AML-193 (cell line): ENCODE results near the gene CRIP1.

ENCODE experiments used
- DNase-seq, 2 experiments: peaks; one replicate each; lab custom pipeline; 2025; lab: John Stamatoyannopoulos, UW

CRIP1 gene

DNA sequence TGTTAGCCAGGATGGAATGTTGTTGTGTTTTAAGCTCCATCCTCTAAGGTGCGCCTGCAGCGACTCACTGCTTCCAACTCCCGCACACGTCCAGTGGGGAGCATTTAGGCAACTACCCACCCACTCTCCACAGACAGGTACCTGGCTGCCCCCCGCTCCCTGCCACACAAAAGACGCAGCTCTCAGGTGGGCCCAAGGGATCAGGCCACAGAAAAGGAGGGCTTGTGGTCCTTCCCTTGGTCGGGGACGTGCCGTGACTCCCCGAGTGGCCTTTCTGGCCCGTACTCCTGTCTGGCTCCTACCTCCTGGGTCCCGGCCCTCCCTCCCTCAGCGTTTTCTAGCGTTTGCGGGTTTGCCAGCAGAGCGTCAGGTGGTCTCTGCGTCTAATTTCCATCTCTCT is 20.6 kb downstream of the CRIP1 start:
- no peak for DNase-seq

DNA sequence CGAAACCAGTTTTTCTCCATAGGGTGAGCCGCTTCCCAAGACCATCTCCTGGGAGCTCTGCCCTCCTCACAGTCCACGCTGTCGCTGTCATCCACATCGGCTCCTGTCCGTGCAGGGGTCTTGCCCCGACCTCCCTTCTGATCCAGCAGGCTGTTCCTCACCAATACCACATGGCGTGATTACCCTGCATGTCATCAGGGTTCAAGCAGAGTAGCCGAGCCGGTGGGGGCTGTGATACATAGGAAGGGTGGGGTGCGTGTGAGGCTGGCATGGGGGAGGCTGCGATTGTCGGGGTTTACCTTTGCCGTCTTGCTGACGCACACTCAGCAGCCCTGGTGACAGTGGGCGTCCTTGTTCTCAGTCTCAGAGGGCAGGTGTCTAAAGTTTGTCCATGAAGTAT is 21.4 kb downstream of the CRIP1 start:
- DNase-seq: no peak

DNA sequence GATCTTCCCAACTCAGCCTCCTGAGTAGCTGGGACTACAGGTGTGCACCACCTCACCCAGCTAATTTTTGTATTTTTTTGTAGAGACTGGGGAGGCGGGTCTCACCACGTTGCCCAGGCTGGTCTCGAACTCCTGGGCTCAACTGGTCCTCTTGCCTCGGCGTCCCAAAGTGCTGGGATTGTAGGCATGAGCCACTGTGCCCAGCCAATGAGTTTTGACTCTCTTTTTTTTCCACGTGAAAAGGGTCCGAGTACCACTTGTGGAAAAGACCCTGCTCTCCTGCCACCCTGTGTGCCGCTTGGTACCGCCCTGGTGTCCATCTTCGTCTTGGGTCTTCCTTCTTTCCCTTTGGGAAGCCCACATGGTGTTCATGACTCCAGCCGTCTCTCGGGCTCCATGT is 21.9 kb downstream of the CRIP1 start:
- no peak for DNase-seq

DNA sequence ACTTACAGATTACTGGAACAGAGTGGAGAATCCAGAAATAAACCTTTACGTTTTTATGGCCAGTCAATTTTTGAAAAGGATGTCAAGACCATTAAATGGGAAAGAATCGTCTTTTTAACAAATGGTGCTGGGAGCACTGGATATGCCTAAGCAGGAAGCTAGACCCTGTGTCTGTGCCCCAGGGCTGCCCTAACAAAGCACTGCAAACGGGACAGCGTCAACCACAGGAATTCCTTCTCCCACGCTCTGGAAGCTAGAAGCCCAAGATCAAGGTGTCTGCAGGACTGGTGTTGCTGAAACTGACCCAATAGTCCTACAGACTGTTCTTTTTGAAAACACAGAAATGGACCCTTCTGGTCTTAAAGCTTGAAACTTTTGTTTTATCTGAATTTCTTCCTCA is 30.4 kb downstream of the CRIP1 start:
- no peak for DNase-seq

DNA sequence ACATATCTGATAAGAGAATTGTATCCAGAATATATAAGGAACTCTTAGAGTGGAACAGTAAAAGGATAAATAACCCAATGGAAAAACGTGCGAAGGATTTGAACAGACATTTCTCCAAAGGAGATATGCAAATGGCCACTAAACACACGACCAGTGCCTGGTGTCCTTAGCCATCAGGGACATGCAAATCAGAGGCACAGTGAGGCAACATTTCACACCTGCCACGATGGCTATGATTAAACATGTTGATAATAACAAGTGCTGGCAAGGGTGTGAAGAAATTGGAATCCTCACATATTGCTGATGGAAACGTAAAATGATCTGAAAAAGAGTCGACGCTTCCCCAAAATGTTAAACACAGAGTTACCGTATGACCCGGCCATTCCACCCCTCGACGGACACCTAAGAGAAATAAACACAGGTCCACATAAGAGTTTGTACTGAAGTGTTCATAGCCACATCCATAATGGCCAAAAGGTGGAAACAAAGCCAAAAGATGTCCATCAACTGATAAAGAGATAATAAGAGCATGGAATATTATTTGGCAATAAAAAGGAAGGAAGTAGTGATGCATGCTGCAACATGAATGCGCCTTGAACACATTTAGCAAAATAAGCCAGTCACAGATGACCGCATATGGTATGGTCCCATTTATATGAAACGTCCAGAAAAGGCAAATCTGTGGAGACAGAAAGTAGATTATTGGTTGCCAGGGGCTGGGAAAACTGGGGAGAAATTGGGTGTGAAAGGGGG is 33.4 kb downstream of the CRIP1 start:
- no peak for DNase-seq

DNA sequence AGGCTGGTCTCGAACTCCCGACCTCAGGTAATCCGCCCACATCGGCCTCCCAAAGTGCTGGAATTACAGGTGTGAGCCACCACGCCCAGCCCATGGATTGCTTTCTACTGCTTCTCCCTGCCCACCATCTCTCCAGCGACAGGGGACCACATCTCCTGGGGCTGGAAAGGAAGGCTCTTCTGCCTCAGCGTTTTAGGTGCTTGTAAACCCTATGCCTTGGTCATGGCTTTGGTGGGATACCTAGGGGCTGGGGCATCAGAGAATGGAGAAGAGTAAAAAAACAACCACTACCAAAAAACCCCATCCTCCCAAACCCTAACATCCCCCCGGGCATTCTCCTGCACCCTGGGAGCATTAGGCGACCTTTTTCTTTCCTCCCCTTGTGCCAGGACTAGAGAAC is 38.6 kb downstream of the CRIP1 start:
- DNase-seq: no peak

DNA sequence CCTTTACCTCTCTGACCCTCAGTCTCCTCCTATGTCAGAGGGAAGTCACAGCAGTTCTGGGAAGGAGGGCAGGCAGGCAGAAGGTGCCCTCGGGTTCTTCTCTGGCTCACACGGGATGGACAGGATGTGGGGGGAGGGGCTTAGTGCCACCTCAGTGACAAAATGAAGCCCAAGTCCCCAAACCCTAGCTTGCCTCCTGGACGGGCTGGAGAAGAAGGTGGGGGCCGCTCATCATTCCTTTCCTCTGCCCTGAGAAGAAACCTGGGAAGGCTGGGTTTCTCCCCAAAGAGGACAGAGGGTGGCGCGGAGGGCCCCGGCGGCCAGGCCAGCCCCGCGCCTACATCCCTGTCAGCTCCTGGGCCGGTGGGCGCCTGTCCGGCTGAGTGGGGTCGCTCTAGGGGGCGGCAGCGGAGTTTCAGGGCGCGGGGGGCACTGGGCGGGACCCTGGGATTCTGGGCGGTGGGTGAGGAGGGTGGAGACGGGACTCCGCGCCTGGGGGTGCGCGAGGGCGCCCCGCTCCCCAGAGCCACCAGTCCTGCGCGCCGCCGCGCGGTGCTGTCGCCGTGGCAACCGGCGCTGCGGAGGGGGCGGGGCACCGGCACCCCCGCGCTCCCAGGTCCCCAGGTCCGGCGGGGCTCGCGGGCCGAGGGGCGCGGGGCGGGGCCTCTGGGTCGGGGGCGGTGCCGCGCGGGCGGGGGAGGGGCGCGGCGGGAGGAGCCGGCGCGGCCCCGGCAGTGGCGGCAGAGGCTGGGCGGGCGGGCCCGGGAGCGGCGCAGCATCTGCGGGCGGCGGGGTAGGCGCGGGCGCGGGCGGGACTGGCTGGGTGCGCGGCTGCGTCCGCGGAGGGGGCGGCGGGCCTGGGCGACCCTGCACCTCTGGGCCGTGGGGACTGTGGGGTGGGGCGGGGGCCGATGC is 39.4 kb downstream of the CRIP1 start, which contains the start of gene TMEM121:
TSS of gene TMEM121 (plus strand) at position 723 of the 915 bp plus-strand sequence. CDS start 2,252 bp downstream, outside the sequence.
- DNase-seq: no peak

DNA sequence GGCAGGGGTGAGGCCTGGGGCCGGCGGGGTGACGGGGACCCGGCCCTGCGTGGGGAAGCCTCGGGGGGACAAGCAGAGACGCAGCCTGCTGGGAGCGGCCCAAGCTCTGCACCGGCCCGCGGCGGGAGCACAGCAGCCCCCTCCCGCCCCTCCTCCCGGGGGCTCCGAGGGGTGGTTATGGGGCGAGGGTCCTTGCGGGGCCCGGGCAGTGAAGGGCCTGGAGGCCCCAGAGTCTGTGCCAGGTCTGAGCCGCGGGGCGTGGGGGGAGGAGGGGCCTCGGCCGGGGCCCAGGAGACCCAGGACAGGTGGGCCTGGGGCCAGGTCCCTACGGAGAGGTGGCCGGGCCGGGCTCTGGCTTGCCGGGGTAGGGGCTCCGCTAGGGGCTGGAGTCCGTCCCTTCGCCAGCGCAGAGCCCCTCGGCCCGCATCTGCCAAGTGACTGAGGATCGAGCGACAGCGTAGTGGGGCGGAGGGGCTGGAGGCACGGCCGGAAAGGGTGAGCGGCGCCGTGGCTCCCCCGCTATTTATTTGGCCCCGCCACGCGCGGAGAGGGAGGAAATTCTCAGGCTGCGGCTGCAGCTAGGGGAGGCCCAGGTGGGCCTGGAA is 40.2 kb downstream of the CRIP1 start:
- no peak for DNase-seq

DNA sequence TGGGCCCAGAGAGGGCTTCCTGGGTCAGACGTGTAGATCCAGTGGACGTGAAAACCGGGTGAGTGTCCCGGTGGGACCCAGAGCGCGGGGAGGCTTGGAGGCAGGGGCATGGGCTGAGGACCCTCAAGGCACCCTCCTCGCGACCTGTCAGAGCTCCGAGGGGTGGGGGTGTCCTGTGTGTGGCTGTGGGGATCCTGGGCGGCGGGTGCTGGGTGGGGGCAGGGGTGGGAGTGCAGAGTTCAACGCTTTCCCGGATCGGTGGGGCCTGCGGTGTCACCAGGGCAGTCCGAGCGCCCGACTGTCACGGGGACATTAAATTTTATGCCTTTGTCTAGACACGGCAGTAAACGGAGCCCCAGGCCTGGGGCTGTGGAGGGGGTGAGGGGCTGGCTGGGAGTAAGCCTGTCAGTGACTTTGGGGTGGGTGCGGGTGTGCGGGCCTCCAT is 40.7 kb downstream of the CRIP1 start:
- DNase-seq: no peak

DNA sequence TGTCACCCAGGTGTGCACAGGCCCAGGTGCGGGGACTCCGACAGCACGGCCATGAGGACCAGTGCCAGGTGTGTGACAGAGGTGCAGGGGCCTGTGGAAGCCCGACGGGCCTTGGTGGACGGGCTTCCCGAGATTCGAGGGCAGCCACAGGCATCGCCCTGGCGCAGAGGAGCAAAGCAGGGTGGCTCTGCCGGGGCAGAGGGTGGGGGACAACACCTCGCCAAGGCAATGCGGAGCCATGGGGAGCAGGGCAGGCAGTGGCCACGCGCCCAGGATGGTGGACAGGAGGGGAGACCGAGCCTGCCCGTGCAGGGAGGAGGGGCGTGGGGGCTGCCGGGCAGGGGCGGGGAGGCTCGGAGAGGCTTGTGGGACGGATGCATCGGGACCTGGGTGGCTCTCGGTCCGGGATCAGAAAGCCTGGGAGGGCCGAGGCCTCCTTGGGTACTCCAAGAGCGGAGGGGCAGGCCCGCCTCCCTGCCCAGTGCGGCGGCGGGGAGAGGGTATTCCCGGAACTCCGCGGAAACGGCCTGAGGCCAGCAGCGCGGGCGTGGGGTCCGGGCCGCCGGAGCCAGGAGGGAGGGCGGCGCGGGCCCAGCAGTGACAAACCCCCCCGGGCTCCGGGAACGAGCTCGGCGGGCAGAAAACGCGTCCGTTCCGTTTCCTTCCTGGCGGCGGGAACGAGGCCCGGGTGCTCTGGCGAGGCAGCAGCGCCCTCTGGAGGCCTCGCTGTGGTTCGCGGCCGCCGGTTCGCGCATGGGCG is 41.3 kb downstream of the CRIP1 start:
- DNase-seq: peak; percentile 60 to 66

DNA sequence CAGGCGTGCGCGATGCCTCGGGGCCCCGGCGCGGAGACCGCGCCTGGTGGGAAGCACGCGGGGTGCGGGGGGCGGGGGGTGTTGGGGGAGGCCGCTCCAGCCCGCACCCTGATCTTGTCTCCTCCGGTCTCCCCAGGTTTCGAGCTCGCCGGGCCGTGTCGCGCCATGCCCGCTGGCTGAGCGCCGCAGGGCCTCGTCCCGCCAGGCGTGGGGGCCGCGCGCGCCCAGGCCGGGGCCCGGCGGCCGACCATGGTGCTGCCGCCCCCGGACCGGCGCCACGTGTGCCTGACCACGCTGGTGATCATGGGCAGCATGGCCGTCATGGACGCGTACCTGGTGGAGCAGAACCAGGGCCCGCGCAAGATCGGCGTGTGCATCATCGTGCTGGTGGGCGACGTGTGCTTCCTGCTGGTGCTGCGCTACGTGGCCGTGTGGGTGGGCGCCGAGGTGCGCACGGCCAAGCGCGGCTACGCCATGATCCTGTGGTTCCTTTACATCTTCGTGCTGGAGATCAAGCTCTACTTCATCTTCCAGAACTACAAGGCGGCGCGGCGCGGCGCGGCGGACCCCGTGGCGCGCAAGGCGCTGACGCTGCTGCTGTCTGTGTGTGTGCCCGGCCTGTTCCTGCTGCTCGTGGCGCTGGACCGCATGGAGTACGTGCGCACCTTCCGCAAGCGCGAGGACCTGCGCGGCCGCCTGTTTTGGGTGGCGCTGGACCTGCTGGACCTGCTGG is 42.1 kb downstream of the CRIP1 start:
- DNase-seq: no peak

DNA sequence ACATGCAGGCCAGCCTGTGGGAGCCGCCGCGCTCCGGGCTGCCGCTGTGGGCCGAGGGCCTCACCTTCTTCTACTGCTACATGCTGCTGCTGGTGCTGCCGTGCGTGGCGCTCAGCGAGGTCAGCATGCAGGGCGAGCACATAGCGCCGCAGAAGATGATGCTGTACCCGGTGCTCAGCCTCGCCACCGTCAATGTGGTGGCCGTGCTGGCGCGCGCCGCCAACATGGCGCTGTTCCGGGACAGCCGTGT is 42.6 kb downstream of the CRIP1 start:
- DNase-seq: no peak

DNA sequence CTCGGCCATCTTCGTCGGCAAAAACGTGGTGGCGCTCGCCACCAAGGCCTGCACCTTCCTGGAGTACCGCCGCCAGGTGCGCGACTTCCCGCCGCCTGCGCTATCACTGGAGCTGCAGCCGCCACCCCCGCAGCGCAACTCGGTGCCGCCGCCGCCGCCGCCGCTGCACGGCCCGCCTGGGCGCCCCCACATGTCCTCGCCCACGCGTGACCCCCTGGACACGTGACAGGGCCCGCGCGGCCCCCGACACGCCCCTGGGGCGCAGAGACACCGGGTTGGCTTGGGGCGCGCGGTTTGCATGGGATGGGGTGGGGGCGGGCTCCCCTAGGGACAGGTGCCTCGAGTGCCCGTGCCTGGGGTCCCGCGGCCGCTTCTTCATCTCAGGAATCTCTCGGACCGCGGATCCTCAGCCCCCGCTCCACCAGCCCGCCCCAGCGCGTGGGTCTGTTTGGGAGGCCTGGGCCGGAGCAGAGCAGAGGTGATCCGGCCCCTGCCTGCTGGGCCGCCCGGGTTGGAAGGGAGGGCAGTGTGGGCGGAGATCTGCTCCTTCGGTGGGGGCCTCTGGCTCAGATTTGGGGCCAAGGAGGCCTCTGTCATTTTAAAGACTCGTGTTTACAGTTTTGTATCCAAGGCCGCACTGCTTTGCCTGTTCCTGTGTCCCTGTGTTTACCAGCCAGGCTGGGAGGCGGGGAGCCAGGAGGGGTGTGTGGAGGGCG is 43.0 kb downstream of the CRIP1 start:
- no peak for DNase-seq

DNA sequence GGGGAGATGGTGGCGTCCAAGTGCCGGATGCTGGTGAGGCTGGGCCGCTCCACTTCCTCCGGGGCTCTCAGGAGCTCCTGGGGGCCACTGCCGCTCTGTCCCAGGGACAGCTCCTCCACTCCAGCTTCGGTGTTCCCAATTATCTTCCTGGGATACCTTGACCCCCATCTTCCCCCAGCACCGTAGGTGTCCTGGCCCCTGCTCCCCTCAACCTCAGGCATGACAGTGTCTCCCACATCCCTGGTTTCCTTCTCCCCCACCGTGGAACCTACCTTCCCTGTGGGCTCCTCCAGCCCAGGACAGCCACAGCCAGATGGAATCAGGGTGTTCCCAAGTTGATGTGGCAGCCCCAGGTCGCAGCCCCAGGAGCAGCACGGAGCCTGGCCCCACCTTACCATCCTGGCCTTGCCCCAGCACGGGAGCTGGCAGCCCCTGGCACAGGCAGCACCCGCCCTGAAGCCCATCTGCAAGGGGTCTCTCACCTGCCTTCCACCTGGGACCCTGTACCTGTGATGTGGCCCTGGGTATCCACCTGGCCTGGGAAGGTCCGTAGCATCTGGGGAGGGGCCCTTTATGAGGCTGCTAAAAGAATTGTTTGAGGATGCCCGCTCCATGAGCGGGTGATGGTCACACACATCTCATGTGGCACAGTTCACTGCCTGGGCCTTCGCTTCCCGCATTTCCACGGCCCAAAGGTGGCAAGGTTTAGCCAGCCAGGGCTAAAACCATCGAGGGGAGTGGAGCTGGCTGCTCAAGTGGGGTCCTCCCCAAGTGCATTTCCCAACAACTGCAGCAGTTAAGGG is 43.8 kb downstream of the CRIP1 start:
- no peak for DNase-seq

DNA sequence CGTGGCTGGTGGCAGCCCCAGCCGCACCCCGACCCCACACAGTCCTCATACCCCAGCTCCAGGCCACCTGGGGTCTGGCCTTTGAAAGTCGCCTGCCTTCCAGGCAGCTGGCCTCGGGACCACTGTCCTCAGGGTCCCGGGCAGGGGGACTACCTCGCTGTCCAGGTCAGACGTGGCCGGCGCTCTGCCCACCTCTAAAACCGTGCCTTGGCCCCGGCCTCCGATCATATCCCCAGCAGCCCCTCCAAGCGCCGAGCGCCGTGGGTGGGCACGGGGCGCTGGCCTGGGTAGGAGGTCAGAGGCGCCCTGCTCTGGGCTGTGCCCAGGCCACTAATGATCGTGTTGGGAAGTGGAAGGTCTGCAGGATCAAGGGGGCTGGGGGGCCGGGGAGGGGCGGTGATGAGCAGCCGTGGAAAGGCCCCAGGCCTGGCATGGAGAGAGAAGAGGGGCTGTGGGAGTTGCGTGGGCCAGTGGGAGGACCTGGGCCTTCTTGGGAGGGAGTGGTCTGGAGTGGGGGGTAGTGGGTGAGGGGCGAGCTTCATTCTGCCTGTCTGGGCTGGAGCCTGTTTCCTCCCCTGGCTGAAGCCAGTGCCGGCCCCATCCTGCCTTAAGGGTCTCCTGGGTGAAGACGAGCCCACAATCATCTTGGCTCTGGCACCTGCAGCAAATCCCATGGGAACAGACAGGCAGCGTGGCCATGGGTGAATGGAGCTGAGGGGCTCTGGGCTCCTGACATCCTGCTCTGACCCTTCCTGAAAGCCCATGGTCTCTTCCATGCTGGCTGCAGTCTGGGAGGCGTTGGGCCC is 44.6 kb downstream of the CRIP1 start:
- DNase-seq: no peak

DNA sequence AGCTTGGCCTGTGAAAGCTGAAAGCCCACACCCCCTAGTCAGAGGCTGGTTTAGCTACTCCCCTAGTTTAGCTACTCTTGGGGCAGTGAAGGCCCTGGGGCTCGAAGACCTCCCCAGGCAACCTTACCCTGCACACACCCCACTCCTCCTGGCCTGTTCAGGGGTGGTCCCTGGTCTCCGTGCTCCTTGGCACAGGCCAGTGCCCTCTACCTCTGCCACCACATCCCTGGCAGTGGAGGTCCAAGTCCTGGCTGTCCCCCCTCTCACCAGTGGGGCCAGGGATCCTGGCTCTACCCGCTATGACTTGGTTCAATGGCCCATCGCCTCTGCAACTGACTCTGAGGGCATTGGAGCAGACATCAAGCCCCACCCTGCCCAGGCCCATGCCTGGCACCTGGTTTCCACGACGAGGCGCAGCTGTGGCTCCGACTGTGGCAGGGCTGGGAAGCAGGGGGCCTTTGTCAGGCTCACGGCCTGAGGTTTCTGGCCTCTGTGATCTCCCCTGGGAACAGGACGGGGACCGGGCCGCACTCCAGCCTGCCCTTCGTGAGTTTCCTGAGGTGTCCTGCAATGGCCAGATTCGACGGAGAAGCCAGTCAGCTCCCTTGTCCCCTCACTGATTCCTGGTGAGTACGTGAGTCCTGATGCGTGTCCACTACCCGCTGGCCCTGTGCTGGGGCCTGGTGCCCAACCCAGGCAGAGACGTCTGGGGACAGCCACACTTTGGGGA is 45.4 kb downstream of the CRIP1 start:
- DNase-seq: no peak

DNA sequence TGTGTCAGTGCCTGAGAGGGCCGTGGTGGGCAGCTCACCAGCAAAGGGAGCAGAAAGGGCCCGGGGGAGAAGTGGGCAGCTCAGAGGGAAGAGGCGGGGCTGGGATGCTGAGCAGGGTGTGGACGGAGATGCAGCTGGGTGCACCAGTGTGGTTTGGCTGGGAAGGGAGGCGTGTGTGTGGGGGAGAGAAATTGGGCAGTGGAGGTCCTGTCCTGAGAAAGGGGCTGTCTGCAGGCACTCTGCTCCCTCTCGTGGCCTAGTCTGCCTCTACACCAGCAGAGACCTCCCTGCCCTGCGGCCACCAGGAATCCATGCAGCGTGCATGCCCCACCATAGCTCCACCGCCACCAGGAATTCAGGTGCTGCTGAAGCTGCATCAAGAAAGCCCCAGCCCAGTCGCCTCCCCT is 46.1 kb downstream of the CRIP1 start:
- DNase-seq: peak; percentile 8 to 27

DNA sequence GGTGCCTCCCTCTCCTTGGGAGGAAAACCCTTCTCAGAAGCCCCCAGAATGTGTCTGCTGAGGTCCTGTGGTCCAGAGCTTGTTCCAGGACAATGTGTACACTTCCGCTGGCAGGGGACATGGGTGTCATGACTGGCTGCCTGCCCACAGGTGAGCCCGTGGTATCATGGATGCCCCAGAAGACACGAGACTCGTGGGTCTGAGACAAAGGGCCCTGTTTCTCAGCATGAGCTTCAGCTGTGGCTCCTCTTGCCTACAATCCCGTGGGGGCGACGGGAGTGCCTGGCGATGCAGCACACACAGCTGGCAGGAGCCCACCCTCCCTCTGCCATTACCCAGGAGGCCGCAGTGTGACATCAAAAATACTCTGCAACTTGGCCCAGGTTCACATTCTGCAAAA is 46.7 kb downstream of the CRIP1 start:
- DNase-seq: no peak
